ENCODE data around the gene WIPF2.
A peak's percentile ranks its signal among the peaks of the same experiment; 100 is the strongest.

GRCh38 chr17:40281663-40282062 is 62.6 kb downstream of the WIPF2 start:
- TF ChIP-seq CTCF (IDR thresholded peaks at IDR 0.05; ENCODE audit: control extremely low read depth in 1 of 3, insufficient read depth in 1 of 3, low read depth in 1 of 3, low read length in 3 of 3) (no peak), SUZ12 (IDR thresholded peaks at IDR 0.05; ENCODE audit: low read length) (no peak), SRF (IDR thresholded peaks at IDR 0.05; ENCODE audit: low read depth, low read length) (no peak), HDAC2 (IDR thresholded peaks at IDR 0.05; ENCODE audit: borderline replicate concordance in 1 of 2, low read depth in 2 of 2, low read length in 2 of 2) (no peak), EP300 (IDR thresholded peaks at IDR 0.05; ENCODE audit: borderline replicate concordance in 1 of 2, low read depth in 2 of 2, low read length in 2 of 2) (peak in 1 of 2 experiments; percentile 66; a peak in 2 of 3 replicates), BCL11A (IDR thresholded peaks at IDR 0.05; ENCODE audit: low read depth in 2 of 2, low read length in 2 of 2) (no peak), TCF12 (IDR thresholded peaks at IDR 0.05; ENCODE audit: low read depth, low read length) (no peak), USF2 (IDR thresholded peaks at IDR 0.05; ENCODE audit: low read length) (no peak)
